NOMO-1 (cell line): ENCODE data around the gene PAX8.

ENCODE experiments used
- DNase-seq, 2 experiments: peaks; one replicate each; lab custom pipeline; 2025; ENCODE audit not compliant: unreplicated experiment in 2 of 2; lab: John Stamatoyannopoulos, UW

Gene PAX8

DNA sequence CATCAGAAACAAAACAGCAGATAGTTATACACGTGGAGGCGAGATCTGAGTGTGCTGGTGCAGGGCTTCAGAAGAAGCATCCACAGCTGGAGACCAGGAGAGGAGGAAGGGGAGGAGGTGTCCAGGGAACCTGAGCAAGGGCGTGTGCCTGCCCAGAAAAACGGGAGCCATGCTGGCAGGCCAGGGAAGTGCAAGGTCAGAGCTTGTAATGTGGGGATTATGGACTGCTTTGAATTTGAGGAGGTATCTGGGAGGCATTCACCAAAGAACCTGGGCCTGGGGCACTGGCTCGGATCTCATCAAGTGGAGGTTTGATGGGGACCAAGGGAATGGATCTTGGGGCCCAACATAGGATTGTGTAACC is 92.3 kb downstream of the PAX8 start:
- DNase-seq: no peak

- DNase-seq: no peak
These were observed 92.9 kb downstream of the PAX8 start for GRCh38 chr2:113185664-113186432.

DNA sequence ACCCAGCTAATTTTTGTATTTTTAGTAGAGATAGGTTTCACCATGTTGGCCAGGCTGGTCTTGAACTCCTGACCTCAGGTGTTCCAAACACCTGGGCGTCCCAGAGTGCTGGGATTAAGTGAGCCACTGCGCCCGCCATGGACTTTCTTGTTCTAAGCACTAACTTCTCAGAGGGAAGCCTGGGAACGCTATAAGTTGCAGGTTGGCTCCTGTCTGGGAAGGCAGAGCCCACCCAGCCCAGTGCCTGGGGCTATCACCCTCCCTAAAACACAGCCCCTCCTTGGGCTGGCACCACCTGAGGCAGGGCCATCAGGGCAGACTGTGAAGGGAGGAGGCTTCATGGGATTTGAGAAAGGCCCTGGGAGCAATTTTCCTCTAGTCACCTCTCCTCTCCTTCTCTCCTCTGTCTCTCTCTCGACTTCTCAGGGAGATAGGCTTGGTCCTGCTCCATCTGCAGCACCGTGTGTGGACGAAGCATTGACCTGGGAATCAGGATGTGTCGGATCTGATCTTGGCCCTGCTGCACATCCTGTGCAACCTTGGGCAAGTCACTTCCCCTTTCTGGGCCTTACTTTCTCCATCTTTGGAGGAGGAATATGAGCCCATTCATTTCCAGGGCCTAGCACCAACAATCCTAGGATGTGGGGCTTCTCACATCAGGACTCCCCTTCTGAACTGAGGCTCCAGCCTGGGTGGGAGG is 94.0 kb downstream of the PAX8 start:
- no peak for DNase-seq

- DNase-seq: no peak
These were observed 95.0 kb downstream of the PAX8 start for GRCh38 chr2:113183703-113184102.

DNA sequence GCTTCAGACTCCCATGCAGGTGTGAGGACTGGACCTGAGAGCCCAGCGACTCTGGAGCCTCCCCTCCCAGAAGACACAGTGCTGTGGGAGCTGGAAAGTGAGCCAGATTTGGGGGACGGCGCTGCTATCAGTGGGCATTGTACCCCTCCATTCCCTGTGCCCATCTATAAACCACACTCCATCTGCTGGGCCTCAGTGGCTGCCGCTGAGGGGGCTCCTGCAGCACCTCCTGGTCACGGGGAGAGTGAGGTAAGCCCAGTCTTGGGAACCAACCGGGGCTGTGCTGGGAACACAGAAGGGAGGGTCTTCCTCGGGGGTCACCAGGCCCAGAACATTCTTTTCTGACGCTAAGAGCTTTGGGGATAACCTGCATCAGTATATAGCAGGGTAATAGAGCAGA is 95.5 kb downstream of the PAX8 start:
- no peak for DNase-seq

GRCh38 chr2:113182471-113183260 is 96.1 kb downstream of the PAX8 start:
- DNase-seq: no peak

DNA sequence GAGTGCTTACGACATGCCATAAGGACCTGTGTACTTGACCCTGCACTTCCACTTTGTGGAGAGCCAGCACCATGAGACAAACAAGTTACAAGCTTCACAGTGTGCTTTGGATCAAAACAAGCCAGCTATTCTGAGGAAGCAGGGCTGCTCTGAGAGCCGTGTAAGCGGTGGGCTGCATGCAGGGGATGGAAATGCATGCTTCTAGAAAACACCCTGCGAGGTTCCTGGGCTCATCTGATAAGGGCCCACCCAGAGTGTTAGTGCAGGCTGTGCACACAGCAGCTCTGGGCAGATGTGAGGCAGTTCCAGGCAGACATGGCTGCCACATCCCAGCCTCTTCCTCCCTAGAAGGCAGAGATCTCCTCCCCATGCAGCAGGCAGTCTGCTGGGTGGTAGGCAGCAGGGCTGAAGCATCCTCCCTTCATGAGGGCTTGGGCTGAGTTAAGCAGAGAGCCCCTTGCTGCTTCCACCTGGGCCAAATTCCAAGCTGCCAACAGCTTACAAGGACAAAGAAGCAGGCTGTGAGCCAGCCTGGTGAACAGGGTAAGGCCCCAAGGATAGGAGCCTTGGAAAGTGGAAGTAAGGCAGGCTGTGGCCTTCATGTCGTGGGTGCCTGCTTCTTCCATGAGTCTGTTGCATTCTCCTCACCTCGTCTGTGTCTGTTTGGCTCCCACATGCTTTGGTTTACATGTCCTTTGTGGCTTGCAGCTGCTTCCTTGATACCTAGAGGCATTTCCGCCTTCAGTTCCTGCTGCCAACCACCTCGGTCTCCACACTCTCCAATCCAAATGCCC is 97.3 kb downstream of the PAX8 start:
- DNase-seq: no peak

- no peak for DNase-seq
These were observed 98.4 kb downstream of the PAX8 start for GRCh38 chr2:113180131-113180946.

- no peak for DNase-seq
These were observed 99.2 kb downstream of the PAX8 start for GRCh38 chr2:113179446-113180045.

GRCh38 chr2:113178891-113179290 is 99.8 kb downstream of the PAX8 start:
- DNase-seq: no peak

- no peak for DNase-seq
These were observed 100.5 kb downstream of the PAX8 start for GRCh38 chr2:113178069-113178746.

DNA sequence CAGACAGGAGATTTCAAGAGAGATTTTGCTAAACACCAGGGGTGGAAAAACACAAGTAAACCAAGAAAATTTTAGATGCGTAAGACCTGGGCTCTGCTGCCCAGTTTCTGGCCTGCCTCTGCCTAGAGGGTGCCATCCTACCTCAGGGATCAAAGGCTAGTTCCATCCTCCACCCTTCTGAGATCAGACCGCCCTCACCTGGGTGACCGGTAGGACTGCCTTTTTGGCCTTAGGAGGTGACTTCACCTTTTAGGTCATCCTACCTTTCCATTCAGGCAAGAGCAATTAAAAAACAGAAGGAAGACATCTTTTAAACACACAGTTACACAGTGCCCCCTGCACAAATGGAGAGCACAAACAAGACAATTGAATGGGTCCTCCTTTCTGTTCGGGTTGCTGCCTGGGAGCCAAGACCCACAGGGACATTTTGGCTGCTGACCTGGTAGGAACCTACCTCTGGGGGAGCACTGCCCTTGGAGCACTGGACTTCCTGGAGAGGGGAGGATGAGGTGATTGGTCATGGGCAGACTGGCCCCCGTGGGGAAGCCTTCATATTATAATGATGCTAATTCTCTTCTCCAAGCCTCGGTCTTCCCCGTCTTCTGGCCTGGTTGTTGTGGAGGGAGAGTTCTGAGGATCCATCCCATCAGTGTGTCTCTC is 101.9 kb downstream of the PAX8 start:
- DNase-seq: no peak

DNA sequence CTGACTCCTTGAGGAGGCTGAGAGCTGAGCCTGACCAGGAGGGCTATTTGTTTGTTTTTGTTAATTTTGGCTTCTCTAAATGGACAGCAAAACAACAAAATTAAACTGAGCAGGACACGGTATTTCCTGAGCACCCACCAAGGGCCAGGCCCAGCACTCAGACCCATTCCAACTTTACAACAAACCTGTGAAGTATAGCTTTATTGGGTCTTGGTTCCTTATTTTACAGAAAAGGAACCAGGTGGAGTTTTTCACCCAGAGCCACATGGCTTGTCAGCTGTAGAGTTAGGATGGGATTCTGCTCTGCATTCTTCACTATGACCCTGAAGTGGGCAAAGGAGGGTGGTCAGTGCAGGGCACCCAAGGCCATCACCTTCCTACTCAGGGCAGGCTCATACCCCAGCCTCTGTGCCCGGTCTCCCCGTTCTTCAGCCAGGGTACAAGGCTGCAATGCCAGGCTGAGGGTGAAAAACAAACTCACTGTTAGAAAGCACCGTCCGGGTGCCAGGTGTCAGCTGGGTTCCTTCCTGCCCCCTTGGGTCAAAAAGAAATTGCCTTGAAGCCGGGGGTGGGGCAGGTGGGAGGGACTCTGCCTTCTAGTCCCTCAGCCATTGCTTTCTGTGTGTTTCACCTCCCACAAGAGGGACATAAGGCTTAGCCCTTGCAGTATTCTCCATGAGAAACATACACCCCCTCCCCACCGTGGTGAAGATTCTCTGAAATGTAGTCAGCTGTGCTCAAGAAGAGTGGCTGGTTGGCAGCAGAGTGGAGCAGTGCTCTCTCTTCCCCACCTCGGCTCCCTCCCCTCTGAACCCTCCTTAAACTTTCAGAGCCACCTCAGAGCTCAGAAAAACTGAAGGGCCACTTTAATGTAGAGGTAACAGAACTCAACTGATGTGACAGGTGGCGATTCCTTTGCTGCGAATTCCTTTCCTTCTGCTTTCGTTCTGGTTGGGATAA is 102.7 kb downstream of the PAX8 start:
- no peak for DNase-seq

DNA sequence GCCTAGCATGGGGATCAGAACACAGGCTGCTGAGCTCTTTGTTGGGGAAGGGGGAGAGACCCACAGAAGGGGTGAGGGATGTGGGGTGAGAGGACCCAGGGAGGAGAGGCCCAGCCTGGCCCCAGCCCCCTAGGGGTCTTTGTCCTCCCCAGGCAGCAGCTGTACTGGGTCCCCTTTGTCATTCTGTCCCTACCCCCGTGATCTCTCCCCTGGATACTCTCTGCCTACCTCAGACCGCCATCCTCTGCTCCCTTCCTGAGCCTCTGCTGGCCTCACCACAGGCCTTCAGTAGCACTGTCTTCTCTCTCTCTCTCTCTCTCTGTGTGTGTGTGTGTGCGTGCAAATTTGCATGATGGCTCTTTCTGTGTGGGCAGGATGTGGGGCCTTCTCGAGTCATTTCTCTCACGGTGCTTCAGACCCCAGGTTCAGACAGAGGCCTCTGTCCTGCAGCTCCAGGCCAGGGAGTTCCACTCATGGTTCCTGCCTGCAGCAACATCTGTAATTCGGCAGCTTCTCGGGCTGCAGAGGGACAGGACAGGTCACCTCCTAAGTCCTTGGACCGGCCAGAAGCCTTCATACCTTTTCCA is 103.6 kb downstream of the PAX8 start:
- peak; percentile 9 to 18 for DNase-seq

- no peak for DNase-seq
These were observed 104.4 kb downstream of the PAX8 start for GRCh38 chr2:113174376-113174750.

GRCh38 chr2:113173542-113174375 is 105.0 kb downstream of the PAX8 start, which contains the start of gene PSD4:
PSD4 (plus strand) TSS chr2:113173971; CDS start chr2:113182457, 8,486 bp downstream.
- peak; percentile 87 to 90 for DNase-seq
